Ovary (tissue), 3 donors: ENCODE measurements around the gene DPY19L2.
"Not testable (repeated sequence)": the region's sequence is repeated elsewhere in the genome, so short reads cannot be mapped to it uniquely, and the experiment has no call there.

ENCODE experiments used
- CTCF ChIP-seq, 3 donors: fragments of 450-650 bp in 2 of 3; fragments of 200-600 bp in 1 of 3; IDR thresholded peaks; one replicate each; pipeline versions ENCODE4 v1.5.1 to v1.8.0; 2016 to 2022; ENCODE audit warnings: antibody characterized with exemption in 3 of 3, mild to moderate bottlenecking in 1 of 3
- EP300 ChIP-seq: sonication (generic); formaldehyde crosslinking; IDR thresholded peaks from one replicate; pipeline ENCODE4 v1.6.1; 2017; ENCODE audit warnings: antibody characterized with exemption
- POLR2A ChIP-seq: fragments of 450-650 bp; IDR thresholded peaks from one replicate; pipeline ENCODE4 v1.6.1; 2017; ENCODE audit warnings: antibody characterized with exemption, mild to moderate bottlenecking, moderate library complexity
- donor health status: DM: no; HTN: no; CAD: no.

GRCh38 chr12:63712376-63712974, 44.2 kb upstream of the DPY19L2 start:
- TF ChIP-seq POLR2A; CTCF (IDR thresholded peaks at IDR 0.05); EP300: not testable (repeated sequence)
